ENCODE measurements around the gene LAMA5.

DNA sequence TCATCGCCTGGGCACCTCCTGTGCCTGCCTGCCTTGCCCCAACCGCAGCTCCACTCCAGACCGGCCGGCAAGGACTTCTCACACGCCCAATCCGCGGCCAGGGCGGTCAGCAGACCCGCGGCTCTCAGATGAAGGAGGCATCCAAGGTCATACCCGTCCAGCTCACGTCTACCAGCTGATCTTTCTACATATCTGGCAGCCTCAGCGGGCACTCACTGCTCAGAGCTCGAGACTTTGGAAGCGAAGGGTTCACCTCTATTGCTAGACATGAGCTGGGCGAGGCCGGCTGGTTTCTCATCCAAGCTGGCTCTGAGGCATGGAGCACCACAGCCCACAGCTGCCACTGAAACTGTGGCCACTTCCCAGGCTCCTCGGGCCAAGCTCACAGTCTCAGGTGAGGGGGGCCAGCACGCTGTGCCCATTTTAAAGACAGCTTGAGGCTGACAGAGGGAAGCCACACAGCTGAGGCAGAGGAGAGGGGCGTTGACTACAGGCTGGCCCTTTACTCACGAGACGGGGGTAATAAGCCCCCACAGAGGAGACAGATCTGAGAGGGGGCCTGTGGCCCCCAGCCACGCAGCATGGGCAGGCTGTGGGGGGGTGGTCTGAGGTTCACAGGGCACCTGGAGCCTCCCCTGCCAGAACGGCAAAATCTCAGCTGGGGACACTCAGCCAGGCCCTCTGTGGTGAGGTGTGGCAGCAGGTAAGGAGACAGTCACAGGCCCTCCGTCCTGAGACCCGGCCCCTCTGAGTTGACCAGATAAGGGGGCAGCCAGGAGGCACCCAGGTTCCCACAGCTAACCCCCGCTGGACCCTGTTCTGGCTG lies 2.0 kb downstream of the LAMA5 start:
- TF ChIP-seq, protein P1, sequence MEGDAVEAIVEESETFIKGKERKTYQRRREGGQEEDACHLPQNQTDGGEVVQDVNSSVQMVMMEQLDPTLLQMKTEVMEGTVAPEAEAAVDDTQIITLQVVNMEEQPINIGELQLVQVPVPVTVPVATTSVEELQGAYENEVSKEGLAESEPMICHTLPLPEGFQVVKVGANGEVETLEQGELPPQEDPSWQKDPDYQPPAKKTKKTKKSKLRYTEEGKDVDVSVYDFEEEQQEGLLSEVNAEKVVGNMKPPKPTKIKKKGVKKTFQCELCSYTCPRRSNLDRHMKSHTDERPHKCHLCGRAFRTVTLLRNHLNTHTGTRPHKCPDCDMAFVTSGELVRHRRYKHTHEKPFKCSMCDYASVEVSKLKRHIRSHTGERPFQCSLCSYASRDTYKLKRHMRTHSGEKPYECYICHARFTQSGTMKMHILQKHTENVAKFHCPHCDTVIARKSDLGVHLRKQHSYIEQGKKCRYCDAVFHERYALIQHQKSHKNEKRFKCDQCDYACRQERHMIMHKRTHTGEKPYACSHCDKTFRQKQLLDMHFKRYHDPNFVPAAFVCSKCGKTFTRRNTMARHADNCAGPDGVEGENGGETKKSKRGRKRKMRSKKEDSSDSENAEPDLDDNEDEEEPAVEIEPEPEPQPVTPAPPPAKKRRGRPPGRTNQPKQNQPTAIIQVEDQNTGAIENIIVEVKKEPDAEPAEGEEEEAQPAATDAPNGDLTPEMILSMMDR (IDR thresholded peaks at IDR 0.05): no peak
- no peak for TF ChIP-seq POLR2A (IDR thresholded peaks at IDR 0.05)

Data from vagina (tissue), 2 donors.